ENCODE data around the gene TNFAIP8L1.

The TNFAIP8L1 gene

DNA sequence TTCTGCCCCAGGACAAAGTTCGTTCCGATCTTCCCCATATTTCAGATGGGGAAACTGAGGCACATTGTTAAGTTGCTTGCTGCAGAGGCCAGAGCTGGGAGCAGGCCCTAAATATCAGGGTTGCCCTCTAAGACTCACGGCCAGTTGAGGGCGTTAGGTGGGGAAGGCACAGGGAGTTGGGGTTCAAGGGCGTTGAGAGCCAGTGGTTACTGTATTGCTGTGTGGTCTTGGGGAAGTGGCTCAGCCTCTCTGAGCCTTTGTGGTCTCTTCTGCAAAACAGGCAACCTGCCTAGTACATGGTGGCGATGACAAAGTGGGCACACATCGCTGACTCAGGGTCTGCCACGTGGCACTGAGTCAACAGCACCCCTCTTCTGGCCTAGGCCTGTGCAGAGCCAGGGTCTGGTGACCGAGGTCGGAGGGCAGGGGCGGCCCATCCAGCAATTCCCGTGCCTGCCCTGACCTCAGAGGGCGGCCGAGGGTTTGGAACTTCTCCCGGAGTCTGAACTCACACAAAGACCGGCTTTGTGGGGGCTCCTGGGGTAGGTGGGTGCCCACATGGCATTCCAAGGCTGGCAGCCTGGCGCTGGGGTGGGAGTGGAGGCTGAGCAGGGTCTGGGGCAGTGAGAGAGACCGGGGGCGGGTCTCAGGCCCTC is 10.2 kb downstream of the TNFAIP8L1 start:
- no peak for DNase-seq (ENCODE audit: low read depth in 2 of 2)

- DNase-seq (ENCODE audit: low read depth in 2 of 2), result no peak
Observed at GRCh38 chr19:4650159-4650558, 10.8 kb downstream of the TNFAIP8L1 start.

GRCh38 chr19:4652075-4652474 is 12.8 kb downstream of the TNFAIP8L1 start:
- no peak for DNase-seq (ENCODE audit: low read depth in 2 of 2)

- DNase-seq (ENCODE audit: low read depth in 2 of 2), result no peak
Observed at GRCh38 chr19:4653793-4654436, 14.6 kb downstream of the TNFAIP8L1 start.

DNA sequence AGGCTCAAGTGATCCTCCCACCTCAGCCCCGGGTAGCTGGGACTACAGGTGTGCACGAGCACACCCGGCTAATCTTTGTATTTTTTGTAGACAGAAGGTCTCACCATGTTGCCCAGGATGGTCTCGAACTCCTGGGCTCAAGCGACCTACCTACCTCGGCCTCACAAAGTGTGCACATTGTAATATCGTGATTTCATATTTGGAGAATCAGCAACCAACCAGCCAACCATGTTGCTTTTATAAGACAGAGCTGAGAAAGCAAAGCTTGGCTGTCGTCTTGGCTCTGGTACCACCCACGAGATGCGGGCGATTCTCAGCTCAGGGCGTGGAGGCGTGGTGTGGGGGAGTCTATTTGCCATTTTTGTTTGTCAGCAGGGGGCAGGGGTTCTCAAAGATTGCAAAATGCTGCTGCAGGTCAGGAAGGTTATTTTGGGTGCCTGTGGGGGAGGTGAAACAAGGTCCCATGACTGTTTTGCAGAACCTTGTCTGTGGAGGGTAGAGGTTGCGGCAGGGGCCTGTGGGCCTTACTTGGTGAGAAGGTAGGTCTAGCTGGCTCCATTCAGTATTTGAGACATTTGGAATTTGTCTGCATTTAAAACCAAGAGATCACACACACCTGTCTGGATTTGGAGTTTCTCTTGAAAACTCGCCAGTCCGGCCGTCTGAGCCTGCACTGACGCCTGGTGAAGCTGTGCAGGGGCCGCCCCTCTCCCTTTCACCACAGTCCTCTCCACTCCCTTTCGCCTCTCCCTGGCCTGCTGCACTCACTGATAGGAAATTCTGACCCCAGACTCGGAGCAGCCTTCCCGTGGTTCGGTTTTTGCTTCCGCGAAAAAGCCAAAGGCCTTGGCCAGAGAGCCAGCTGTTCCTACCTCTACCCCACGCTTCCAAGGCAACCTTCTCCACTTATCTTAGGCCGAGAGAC is 15.4 kb downstream of the TNFAIP8L1 start:
- no peak for DNase-seq (ENCODE audit: low read depth in 2 of 2)

DNA sequence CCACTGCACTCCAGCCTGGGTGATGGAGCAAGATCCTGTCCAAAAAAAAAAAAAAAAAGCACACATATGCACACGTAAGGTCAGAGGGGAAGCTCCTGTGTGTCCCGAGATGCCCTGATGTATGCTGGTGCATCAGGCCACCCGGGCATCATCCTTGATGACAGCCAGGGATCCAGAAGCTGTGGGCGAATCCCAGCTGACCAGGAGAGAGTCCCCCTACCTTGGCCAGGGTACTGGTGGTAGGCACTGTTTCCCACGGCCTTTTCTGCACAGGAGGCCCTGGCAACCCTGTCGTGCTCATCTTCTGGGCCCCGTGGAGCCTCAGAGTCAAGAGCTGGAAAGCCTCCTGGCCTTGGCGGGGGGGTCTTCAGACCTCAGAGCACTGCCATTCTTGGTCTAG is 16.8 kb downstream of the TNFAIP8L1 start:
- DNase-seq (ENCODE audit: low read depth in 2 of 2), result no peak

GRCh38 chr19:4657262-4657661 is 17.9 kb downstream of the TNFAIP8L1 start:
- no peak for DNase-seq (ENCODE audit: low read depth in 2 of 2)

DNA sequence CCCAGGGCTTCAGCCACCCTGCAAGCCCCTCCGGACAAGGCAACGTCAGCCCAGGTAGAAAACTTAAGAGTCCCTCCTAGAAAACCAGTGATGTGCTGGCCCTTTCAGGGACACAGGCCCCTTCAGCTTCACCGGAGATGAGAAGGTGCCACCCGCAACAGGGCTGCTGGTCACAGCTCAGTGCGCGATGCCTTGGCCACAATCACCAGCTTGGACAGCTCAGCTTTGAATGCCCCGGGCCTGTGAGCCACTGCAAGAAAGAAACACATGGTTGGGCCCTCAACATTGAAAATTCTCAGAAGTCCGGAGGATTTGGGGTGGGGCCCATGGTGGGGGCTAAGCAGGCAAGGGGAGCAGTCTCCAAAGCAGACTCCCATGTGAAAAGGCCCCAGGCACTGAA is 18.5 kb downstream of the TNFAIP8L1 start:
- no peak for DNase-seq (ENCODE audit: low read depth in 2 of 2)

DNA sequence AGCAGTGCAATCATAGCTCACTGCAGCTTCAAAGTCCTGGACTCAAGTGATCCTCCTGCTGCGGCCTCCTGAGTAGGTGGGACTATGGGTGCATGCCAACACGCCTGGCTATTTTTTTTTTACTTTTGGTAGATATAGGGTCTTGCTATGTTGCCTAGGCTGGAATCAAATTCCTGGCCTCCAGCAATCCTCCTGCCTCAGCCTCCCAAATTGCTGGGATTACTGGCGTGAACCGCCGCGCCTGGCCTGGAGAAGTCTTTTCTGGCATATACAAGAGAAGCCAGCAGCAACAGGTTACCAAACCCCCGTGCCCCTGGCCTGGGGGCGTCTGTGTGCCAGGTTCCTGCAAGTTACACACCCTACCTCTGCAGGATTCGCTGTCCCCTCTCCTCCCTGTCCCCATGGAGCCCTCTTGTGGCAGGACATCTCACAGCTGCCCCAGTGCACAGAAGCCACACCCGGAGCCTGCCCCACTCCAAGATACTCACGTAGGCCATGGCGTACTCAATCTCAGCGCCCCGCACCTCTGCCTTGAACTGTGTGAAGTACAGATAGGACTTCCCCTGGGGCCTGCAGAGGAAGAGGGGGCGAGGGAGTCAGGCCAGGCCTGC is 21.0 kb downstream of the TNFAIP8L1 start:
- no peak for DNase-seq (ENCODE audit: low read depth in 2 of 2)

- no peak for DNase-seq (ENCODE audit: low read depth in 2 of 2)
Observed at GRCh38 chr19:4660993-4661392, 21.7 kb downstream of the TNFAIP8L1 start.

DNA sequence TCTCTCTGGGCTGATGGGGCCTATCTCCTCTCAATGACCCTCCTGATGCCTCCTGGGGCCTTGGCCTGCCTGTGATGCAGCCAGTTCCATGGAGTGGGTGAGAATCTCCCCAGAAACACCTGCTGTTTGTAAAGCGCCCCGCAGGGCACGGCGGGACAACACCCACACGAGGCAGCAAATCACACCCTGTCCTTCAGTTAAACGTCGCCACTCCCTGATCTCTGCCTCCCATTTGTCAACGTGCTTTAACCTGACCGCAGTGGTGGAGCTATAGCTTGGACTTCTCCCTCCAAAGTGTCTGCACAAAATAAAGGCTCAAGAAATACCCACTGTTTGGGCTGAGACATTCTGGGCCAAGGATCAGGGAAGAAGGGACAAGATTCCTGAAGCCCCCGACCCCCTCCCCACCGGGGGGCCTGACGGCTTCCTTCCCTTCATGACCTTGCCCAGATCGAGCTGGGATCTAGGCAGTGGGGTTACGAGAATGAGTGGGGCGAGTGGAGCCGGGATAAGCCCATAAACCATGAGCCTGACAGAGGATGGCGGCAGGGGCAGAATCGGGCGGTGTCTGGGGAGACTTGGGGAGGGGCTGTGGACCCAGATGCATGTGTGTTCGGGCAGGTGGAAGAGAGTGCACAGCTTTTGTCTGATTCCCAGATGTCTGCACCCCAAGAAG is 22.8 kb downstream of the TNFAIP8L1 start:
- no peak for DNase-seq (ENCODE audit: low read depth in 2 of 2)

- no peak for DNase-seq (ENCODE audit: low read depth in 2 of 2)
Observed at GRCh38 chr19:4662812-4663211, 23.5 kb downstream of the TNFAIP8L1 start.

DNA sequence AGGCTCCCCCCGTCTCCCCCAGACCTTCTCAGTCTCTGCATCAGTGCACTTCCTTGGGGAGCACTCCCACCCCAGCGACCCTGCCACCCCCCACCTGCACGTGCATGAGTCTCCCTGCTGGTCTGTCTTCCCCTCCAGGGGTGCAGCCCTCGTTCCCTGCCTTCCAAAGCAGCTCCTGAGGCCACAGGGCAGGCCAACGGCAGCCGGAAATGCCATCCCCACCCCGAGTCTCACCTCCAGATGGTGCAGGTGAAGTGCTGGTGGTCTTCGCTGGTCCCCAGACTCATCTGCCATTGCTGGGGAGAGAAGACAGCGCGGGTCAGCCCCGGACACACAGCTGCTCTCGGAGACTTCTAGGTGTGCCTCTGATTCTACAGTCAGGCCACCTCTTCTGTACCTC is 25.3 kb downstream of the TNFAIP8L1 start:
- DNase-seq (ENCODE audit: low read depth in 2 of 2), result no peak

GRCh38 chr19:4669723-4670480 is 30.6 kb downstream of the TNFAIP8L1 start, which contains the start of gene MYDGF:
Gene MYDGF (minus strand): TSS chr19:4670342. CDS start chr19:4670334, 8 bp downstream.
- peak; percentile 85 to 95 for DNase-seq (ENCODE audit: low read depth in 2 of 2)

- no peak for DNase-seq (ENCODE audit: low read depth in 2 of 2)
Observed at GRCh38 chr19:4671185-4671851, 32.0 kb downstream of the TNFAIP8L1 start.

- DNase-seq (ENCODE audit: low read depth in 2 of 2), result no peak
Observed at GRCh38 chr19:4673216-4673615, 33.9 kb downstream of the TNFAIP8L1 start.

DNA sequence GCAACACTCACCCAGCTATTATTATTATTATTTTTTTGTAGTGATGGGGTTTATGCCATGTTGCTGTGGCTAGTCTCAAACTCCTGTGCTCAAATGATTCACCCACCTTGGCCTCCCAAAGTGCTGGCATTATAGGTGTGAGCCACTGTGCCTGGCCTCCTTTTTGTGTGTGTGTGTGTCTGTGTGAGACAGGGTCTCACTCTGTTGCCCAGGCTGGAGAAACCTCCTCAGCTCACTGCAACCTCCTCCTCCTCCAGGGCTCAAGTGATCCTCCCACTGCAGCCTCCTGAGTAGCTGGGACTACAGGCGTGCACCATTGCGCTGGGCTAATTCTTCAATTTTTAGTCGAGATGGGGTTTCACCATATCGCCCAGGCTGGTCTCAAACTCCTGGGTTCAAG is 34.4 kb downstream of the TNFAIP8L1 start:
- no peak for DNase-seq (ENCODE audit: low read depth in 2 of 2)

DNA sequence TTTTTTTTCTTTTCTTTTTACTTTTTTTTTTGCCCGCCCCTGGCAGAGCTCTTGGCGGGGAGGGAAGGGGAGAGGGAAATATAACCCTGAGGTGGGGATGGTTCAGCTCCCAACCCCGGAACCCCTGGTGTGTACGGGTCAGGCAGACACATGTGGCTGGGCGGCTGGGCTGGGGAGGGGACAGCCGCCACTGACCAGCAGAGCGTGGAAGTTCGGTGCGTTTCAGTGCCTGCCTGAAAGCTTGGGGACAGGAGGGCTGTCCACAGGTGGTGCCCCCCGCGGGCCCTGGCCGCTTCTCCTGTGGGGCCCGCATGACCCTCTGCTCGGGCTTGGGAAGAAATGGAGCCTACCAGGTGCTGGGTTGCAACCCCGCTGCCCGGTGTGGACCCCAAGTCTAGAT is 36.0 kb downstream of the TNFAIP8L1 start:
- DNase-seq (ENCODE audit: low read depth in 2 of 2), result no peak

- DNase-seq (ENCODE audit: low read depth in 2 of 2), result no peak
Observed at GRCh38 chr19:4676955-4677731, 37.8 kb downstream of the TNFAIP8L1 start.

Data from stimulated activated CD4-positive, alpha-beta T cell treated with anti-CD3 and anti-CD28 coated beads, Interleukin-1b, Interleukin-23, amount 100 ng/mL, for 4 hours (primary cell).